Mucosa of descending colon (tissue), 3 donors: ENCODE results near the gene ATG2B. TPM values are rescaled to one million over a fixed set of nuclear protein-coding genes. Genes with fewer than 3 reads are reported as not detected.
A peak's percentile ranks its signal among the peaks of the same experiment; 100 is the strongest.

Experiments
- ATAC-seq: fragments of 200-7000 bp; cut with Tn5 transposase; one replicate; pipeline ENCODE4 v1.9.1; 2020; ENCODE audit warnings: mild to moderate bottlenecking, moderate library complexity
- DNase-seq, 3 donors: peaks; one replicate each; pipeline ENCODE4 v3.0.0-alpha.2; 2020
- H3K36me3 ChIP-seq: fragments of 200-600 bp; one replicate; pipeline ENCODE4 v1.8.0; 2021; ENCODE audit warnings: low read depth, mild to moderate bottlenecking
- H3K4me1 ChIP-seq: fragments of 200-600 bp; one replicate; pipeline ENCODE4 v1.8.0; 2021; ENCODE audit warnings: low read depth, mild to moderate bottlenecking
- H3K4me3 ChIP-seq: fragments of 200-600 bp; one replicate; pipeline ENCODE4 v1.8.0; 2021; ENCODE audit warnings: mild to moderate bottlenecking
- H3K9me3 ChIP-seq: fragments of 200-600 bp; one replicate; pipeline ENCODE4 v1.8.0; 2021; ENCODE audit warnings: mild to moderate bottlenecking
- intact Hi-C, 2 donors: fragments of 100-400 bp; cut with DNase I in 1 of 2; cut with micrococcal nuclease in 1 of 2; formaldehyde crosslinking; loops; one replicate each; pipeline versions ENCODE4 v1.11.0 to v1.11.1; 2022; cut with DNase I, micrococcal nuclease
- total RNA-seq, 3 donors: library from RNA; stranded (reverse); fragmentation: NEBNext Ultra II Directional in 2 of 3; extraction: Animal tissue kit (Norgen Biotek cat#: 25700) in 2 of 3; gene quantifications; one replicate each; pipeline versions ENCODE4 v1.2.1 to v1.2.4, GENCODE V29; 2021 to 2023
- TF ChIP-seq, protein P1 (sequence below): fragments of 200-600 bp; IDR thresholded peaks from one replicate; pipeline ENCODE4 v1.8.0; 2022; ENCODE audit warnings: antibody characterized with exemption, mild to moderate bottlenecking
- donor health status: DM: no; HTN: no; CAD: no; lungs with moderate emphysema.
- donor health status: DM: no; HTN: no; CAD: no.
- donor health status: DM: no; HTN: yes; CAD: no.

The ATG2B gene
- total RNA-seq, 3 donors from 2014 or later: 22.1 to 35.9 (median 24.2) TPM

DNA sequence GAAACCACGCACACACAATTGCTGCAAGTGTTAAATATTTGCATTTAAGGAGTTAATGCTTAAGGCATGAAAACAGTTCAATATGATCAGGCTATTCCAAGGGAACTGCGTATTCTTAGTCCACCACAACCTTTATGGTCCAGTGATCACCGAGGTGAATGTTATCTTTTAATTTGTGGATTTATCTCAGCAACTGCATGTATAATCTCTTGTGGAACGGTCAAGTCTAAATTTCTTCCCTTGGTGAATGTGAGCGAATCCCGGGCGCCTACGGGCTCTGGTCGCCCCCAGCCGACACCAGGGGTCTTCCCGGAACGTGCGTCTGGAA is 27.8 kb upstream of the ATG2B start:
- TF ChIP-seq, protein P1, sequence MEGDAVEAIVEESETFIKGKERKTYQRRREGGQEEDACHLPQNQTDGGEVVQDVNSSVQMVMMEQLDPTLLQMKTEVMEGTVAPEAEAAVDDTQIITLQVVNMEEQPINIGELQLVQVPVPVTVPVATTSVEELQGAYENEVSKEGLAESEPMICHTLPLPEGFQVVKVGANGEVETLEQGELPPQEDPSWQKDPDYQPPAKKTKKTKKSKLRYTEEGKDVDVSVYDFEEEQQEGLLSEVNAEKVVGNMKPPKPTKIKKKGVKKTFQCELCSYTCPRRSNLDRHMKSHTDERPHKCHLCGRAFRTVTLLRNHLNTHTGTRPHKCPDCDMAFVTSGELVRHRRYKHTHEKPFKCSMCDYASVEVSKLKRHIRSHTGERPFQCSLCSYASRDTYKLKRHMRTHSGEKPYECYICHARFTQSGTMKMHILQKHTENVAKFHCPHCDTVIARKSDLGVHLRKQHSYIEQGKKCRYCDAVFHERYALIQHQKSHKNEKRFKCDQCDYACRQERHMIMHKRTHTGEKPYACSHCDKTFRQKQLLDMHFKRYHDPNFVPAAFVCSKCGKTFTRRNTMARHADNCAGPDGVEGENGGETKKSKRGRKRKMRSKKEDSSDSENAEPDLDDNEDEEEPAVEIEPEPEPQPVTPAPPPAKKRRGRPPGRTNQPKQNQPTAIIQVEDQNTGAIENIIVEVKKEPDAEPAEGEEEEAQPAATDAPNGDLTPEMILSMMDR: no peak
- Histone ChIP-seq H3K4me3 (peak overlapping the region; percentile 7), H3K9me3 (no peaks in the 10 kb centered on the region), H3K36me3 (no peaks in the 10 kb centered on the region), H3K4me1 (peaks cover 7% of the 10 kb centered on the region)
- intact Hi-C loops: no loop called here
- DNase-seq: no peak
- no peak for ATAC-seq

DNA sequence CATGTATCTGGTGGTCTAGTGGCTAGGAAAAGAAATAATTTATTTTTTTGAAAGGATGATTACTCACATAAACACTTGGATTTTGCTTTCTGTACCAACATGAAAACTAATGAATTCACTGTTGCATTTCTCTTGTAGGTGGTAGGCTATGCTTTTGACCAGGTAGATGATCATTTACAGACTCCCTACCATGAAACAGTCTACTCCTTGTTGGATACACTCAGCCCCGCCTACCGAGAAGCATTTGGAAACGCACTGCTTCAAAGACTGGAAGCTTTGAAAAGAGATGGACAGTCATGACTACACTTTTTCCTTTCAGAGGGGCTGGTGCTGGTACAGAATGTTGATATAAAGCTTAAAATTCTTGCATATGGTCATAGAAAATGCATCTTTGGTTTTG is 22.2 kb upstream of the ATG2B start:
- Histone ChIP-seq H3K9me3 (no peaks in the 10 kb centered on the region), H3K4me1 (no peaks in the 10 kb centered on the region), H3K4me3 (no peak overlapping the region), H3K36me3 (no peaks in the 10 kb centered on the region)
- intact Hi-C loops: no loop called here
- TF ChIP-seq, protein P1: no peak
- no peak for ATAC-seq
- DNase-seq: no peak

DNA sequence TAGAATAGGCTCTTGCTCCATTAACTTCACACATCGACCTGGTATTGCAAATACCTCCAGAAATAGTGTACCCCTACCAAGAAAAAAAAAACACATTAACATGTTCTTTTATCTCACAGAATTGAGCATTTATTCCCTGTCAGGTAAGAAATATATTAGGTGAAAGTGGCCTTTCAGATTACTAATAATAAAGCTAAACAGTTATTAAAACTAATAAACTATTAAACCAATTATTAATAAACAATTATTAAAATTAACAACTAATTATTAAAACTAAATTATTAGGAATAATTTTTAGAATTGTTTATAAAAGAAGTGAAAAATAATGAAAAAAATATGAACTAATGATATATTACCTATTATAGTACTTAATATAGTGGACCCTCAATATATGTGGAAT is 21.6 kb upstream of the ATG2B start:
- ATAC-seq (no peak), DNase-seq (no peak)
- Histone ChIP-seq H3K36me3 (no peaks in the 10 kb centered on the region), H3K4me3 (no peak overlapping the region), H3K9me3 (no peaks in the 10 kb centered on the region), H3K4me1 (no peaks in the 10 kb centered on the region)
- TF ChIP-seq, protein P1: no peak
- intact Hi-C loops: no loop called here

DNA sequence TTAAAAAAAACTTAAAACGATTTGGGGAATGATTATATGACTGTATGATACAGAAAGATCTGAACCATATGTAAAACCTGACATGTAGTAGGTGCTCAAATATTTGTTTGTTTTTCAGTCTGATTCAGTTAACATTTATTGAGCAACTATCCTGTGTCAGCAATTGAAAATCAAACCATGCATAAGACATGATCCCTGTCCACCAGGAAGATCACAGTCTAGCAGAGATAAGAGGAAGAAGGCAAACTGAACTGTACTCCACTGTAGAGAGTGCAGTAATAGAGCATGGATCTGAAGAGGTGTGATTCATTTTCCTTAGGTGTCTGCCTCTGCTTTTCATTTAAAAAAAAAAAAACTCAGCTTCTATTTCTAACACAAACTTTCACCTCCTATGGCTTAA is 20.9 kb upstream of the ATG2B start:
- Histone ChIP-seq H3K9me3 (no peaks in the 10 kb centered on the region), H3K36me3 (no peaks in the 10 kb centered on the region), H3K4me1 (no peaks in the 10 kb centered on the region), H3K4me3 (no peak overlapping the region)
- TF ChIP-seq, protein P1: no peak
- ATAC-seq: peak; percentile 76
- DNase-seq: no peak
- intact Hi-C loops: no loop called here

DNA sequence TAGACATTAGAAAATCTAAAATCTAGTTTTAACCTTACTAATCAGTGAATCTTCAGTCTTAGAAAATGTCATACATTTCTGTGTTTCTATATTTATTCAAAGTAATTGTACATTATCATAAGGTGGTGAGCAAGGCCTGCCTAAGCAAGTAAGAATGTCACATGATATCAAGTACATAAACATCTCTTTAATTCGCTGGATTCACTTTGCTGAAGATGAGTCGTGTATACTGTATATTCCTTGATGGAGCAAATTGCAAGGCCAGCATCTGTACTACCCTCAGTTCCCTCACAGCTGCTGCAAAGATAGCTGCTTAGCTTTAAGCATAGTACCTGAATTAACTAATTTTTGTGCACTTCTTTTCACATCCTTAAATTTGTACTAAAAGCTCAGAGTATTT is 20.3 kb upstream of the ATG2B start:
- H3K36me3 ChIP-seq: no peaks in the 10 kb centered on the region
- H3K9me3 ChIP-seq: no peaks in the 10 kb centered on the region
- H3K4me1 ChIP-seq: no peaks in the 10 kb centered on the region
- intact Hi-C loops: no loop called here
- DNase-seq (no peak), ATAC-seq (no peak)
- TF ChIP-seq, protein P1: no peak
- H3K4me3 ChIP-seq: no peak overlapping the region

DNA sequence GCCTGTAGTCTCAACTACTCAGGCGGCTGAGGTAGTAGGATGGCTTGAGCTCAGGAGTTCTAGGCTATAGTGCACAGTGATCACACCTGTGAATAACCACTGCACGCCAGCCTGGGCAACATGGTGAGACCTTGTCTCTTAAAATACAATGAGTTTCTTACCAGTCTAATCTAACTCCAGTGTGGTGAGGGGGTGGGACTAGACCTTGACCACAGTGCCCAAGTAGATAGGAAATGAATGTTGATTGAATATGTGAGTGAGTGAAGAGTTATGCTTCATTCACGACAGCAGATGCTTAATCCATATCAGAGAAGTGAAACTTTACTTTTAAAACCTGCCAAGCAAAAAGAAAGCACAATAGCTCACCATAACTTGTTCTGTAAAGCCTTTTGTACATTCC is 17.6 kb upstream of the ATG2B start:
- DNase-seq (no peak), ATAC-seq (no peak)
- Histone ChIP-seq H3K4me1 (peaks cover 5% of the 10 kb centered on the region), H3K36me3 (no peaks in the 10 kb centered on the region), H3K4me3 (no peak overlapping the region), H3K9me3 (no peaks in the 10 kb centered on the region)
- TF ChIP-seq, protein P1: no peak
- intact Hi-C loops: no loop called here
